ENCODE data around the gene ADGRD1.

Gene ADGRD1

GRCh38 chr12:131008131-131008912 lies 54.6 kb downstream of the ADGRD1 start:
- no peak for DNase-seq

GRCh38 chr12:131008913-131009270 lies 55.2 kb downstream of the ADGRD1 start:
- DNase-seq: no peak

GRCh38 chr12:131009595-131010395 lies 56.1 kb downstream of the ADGRD1 start:
- no peak for DNase-seq

DNA sequence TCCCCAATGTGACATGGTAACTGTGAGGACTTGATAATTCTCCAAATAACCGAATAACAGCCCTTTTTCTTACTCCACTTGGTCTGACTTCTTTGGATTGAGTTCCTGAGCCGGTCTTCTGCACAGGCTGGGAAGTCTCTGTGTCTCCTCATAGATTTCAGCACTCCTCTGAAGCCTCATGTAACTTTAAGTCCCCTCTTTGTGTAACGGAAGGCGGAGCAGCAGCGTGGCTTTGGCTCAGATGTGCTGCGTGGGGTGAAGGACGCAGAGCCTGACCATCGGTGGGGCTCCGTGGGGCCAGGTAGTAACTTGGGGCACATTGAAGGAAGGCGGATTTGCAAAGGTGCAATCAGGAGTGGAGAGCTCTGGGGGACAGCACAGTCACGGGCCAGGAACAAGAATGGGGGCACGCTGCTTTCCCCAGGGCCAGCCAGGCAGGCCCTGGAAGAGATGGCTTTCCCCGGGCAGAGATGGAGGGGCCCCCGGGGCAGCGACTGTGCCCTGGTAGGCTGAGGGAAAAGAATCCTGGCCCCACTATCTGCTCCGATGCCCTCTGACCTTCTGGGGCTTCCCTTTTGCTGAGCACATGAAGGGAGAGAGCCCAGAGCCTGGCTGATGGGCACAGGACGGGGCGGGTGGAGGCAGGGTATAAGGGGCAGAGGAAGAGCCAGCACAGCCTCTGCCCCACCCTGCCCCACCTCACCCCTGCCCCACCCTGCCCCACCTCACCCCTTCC lies 56.9 kb downstream of the ADGRD1 start:
- no peak for DNase-seq

- DNase-seq: no peak
Measured at GRCh38 chr12:131011165-131012079, 57.7 kb downstream of the ADGRD1 start.

GRCh38 chr12:131012279-131013069 lies 58.8 kb downstream of the ADGRD1 start:
- no peak for DNase-seq

GRCh38 chr12:131013118-131013517 lies 59.4 kb downstream of the ADGRD1 start:
- DNase-seq: no peak

DNA sequence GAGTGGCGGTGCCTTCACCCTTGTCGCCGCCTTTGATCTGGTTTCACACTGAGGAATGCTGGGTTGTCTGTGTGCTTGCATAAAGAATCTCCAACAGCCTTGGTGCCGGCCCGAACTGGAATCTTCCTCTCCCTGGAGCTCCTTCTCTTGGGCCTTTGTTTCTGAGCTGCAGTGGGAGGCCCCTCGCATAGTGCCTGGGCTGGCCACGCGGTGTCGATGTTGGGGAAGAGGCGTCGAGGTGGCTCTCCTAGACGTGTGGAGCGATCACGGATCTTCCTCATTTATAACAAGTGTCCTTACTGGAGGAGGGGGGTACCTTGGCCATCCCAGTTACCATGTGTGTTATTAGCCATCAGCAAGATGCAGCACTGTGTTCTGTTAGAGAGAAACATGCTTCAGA lies 60.6 kb downstream of the ADGRD1 start:
- no peak for DNase-seq

- DNase-seq: no peak
Measured at GRCh38 chr12:131015581-131016337, 62.1 kb downstream of the ADGRD1 start.

- no peak for DNase-seq
Measured at GRCh38 chr12:131017477-131017991, 63.8 kb downstream of the ADGRD1 start.

GRCh38 chr12:131018019-131018620 lies 64.4 kb downstream of the ADGRD1 start:
- no peak for DNase-seq

- no peak for DNase-seq
Measured at GRCh38 chr12:131018808-131019397, 65.2 kb downstream of the ADGRD1 start.

DNA sequence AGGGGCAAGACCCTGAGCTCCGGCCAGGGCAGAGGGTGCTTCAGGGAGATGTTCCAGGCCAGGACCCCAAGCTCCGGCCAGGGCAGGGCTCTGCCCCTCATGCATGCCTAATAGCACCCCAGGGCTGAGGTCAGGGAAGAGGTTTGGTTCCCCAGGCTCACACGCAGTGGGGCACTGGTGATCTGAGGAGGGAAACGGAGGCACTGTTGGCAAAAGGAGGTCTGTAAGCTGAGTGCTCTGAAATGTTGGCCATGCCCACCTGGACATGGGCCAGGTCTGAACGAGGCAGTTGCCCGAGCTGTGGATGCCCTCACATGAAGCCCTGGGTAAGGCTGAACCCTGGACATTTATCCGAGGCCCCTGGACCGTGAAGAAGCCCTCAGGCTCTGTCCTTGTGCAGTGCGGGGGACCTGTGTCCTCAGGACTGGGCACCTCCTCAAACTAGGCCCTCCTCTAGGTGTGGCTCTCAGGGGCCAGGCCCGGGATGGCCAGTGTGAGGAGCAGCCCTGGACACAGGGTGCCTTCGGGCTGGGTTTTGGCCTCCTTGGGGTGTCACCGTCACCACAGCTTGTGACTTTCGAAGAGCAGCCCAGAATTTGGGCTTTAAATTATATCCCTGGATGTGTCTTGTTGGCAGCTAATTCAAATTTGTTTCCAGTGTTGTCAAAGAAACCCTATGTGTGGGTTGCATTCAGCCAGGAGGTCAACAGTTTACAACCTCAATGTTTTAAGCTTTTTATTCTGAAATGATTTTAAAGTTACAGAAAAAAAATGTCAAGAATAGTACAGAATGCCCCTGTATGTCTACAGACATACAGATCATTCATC lies 66.8 kb downstream of the ADGRD1 start:
- no peak for DNase-seq

- DNase-seq: no peak
Measured at GRCh38 chr12:131021154-131021541, 67.4 kb downstream of the ADGRD1 start.

- no peak for DNase-seq
Measured at GRCh38 chr12:131024026-131024425, 70.3 kb downstream of the ADGRD1 start.

DNA sequence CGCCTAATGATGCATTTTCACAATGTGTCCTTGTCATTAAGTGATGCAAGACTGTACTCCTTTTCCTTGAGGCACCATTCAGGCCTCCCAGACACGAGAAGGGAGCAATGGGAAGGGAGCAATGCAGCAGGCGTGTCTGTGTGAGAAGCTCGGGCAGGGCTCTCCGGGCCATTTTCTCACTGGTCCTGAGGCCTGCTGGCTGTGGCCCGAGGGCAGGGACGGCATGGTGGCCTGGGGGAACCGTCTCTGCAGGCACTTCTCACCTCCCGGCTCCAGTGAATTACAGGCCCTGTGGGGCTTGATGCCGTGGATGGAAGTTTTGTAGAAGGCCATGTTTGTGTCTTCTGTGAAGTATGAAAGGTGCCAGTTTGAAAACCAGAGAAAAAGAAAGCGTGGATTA lies 71.0 kb downstream of the ADGRD1 start:
- DNase-seq: no peak

DNA sequence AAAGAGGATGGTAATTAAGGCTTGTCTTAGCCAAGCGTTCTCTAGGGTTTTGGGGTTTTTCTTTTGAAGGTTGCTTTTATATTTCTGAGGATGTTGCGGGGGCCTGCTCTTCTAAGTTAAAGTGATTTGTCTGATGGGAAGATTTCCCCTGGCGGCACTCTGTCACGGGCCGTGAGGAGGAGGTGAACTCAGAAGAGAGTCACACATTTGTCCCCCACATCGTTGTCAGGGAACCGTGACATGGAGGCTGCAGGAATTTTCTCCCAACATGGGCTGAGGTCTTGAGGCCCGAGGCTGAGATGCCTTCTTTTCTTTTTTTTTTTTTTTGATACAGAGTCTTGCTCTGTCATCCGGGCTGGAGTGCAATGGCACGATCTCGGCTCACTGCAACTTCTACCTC lies 71.5 kb downstream of the ADGRD1 start:
- no peak for DNase-seq

GRCh38 chr12:131025939-131026702 lies 72.4 kb downstream of the ADGRD1 start:
- DNase-seq: no peak
